ENCODE data around the gene NREP.

Gene NREP, protein sequence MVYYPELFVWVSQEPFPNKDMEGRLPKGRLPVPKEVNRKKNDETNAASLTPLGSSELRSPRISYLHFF

GRCh38 chr5:111756581-111757354, at the start of gene NREP:
NREP (minus strand) TSS chr5:111757194; CDS start chr5:111755772, 1,422 bp downstream.
- no peak for DNase-seq (ENCODE audit: low read depth)

DNA sequence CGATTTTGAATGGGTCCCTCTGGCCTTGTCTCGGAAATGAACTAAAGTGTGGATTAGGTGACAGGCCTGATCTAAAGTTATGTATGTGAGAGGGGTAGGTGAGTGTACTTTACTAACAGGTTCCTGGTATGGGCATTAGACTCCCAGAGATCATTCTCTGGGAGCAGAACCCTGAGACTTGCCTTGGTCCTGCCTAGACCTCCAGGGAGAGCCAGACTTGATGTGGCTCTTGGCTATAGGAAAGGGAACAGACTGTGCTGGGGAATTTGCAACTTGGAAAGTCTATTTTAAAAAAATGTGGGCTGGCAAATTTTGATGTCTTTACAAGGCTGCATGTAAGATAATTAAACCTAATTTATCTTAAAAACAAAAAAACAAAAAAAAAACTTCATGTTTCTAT, 49.8 kb upstream of the NREP start:
- DNase-seq (ENCODE audit: low read depth), result no peak

DNA sequence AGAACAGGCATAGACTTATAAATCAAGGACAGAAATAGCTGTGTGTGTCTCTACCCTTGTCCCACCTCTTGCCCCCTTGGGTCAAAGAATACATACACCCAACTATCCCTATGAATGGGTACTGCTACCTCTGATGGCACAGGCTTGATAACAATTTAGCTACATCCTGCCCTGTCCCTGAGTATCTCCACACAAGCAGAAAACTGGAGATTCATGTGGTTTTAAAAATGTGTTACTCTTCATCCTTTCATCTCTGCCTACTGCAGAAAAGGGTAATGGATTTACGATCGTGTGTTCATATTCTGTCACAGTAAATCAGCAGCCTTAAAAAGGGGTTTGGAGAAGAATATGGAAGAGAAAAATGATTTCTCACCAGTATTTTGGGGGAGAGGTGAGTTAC, 49.2 kb upstream of the NREP start:
- DNase-seq (ENCODE audit: low read depth), result no peak

- no peak for DNase-seq (ENCODE audit: low read depth)
Measured at GRCh38 chr5:111805071-111805470, 48.1 kb upstream of the NREP start.

- DNase-seq (ENCODE audit: low read depth), result no peak
Measured at GRCh38 chr5:111800351-111800750, 43.4 kb upstream of the NREP start.

GRCh38 chr5:111795142-111795541, 38.1 kb upstream of the NREP start:
- no peak for DNase-seq (ENCODE audit: low read depth)

DNA sequence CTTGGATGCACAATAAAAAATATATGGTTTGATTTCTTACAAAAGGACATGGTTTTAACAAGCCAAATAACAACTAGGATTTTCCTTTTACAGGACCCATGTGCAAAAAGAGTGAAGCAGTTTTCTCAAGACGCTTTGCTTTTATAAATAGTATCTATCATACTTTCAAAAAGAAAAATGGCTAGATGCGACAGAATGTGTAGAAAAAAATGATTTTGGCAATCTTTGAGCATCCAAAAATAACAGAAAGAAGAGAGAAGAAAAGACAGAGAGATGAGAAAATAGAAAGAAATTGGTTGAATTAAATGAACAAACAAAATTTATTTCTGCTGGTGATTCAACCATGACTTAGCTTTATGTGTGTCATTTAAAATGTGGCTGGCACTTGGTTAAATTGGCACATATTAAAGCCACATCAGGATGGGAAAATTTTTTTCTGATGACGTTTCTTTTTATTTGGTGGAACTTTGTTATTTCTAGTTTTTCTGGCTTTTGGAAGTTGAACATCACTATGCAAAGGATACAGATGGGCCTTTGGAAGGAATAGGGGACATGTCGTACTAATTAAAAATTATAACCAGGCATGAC, 35.6 kb upstream of the NREP start:
- no peak for DNase-seq (ENCODE audit: low read depth)

DNA sequence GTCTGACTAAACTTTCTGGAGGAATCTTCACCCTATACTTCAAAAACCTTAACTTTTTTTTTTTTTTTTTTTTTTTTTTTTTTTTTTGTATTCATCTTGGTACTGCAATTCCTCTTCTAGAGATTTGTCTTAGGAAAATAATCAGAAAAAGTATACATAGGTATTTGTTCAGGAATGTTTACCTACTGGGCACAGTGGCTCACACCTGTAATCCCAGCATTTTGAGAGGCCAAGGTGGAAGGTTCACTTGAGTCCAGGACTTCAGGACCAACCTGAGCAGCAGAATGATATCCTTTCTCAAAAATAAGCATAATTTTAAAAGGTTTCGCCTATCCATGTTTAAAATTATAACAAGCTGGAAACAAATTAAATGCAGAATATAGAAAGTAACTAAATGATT, 33.3 kb upstream of the NREP start:
- no peak for DNase-seq (ENCODE audit: low read depth)

GRCh38 chr5:111787006-111787405, 30.0 kb upstream of the NREP start:
- DNase-seq (ENCODE audit: low read depth), result no peak

- no peak for DNase-seq (ENCODE audit: low read depth)
Measured at GRCh38 chr5:111784491-111785181, 27.6 kb upstream of the NREP start.

DNA sequence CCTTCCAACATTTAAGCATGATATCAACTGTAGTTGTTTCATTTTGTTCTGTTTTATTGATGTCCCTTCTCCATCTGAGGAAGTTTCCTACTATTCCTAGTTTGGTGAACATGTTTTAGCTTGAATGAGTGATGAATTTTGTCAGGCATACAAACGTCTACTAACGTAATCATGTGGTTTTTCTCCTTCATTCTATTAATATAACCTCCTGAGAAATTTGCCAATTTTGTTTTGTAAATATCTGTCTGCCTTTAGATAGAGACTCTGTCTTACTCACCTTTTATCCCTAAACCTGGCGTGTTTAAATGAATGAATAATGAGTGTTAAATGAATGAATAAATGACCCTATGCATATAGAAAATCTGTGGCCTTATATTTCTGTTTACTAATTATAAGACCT, 26.5 kb upstream of the NREP start:
- no peak for DNase-seq (ENCODE audit: low read depth)

- DNase-seq (ENCODE audit: low read depth), result no peak
Measured at GRCh38 chr5:111782216-111782615, 25.2 kb upstream of the NREP start.

GRCh38 chr5:111781200-111781599, 24.2 kb upstream of the NREP start:
- no peak for DNase-seq (ENCODE audit: low read depth)

GRCh38 chr5:111779922-111780292, 22.9 kb upstream of the NREP start:
- no peak for DNase-seq (ENCODE audit: low read depth)

DNA sequence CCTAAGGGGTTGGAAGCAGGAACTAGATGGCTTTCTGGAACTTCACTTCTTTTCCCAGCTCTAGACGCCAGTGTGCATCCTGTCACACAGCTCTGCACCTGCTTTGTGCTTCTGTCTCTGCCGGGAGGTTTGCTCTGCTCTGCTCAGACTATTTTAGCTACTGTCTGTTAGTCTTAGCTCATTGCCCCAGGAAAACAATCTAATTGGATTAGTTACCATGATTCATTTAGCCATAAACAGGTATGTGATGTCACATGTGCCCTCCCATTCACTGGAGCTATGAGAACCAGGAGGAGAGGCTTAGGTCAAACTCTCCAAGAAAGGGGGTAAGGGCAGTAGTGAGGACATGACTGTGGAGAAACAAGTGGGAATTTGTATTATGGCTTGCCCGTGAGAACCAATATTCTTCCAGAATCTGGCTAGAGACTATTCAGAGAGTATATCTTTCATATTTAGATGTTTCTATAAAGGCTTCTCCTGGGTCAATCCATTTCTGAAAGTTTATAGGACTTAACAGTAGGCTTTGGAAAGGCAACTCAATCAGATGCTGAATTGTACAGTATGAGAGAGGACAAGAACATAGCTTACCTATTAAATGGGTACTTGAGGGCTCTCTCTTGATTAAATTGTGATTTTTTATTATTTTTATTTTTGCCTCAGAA, 22.4 kb upstream of the NREP start:
- no peak for DNase-seq (ENCODE audit: low read depth)

- DNase-seq (ENCODE audit: low read depth), result no peak
Measured at GRCh38 chr5:111776913-111777781, 20.2 kb upstream of the NREP start.

GRCh38 chr5:111775224-111775623, 18.2 kb upstream of the NREP start:
- DNase-seq (ENCODE audit: low read depth), result no peak

DNA sequence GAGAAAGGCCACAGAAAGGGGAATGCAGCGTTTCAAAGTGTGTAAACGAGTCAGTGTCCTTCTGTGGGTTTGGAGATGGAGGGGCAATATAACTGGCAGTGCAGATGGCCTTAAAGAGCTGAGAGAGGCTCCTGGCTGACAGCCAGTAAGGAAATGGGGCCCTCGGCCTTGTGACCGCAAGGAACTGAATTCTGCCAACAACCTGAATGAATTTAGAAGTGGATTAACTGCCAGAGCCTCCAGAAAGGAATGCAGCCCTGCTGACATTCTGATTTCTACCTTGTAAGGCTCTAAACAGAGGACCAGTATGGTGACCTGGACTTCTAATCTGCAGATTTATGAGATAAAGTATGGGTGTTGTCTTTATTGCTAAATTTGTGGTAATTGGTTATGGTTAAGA, 17.5 kb upstream of the NREP start:
- no peak for DNase-seq (ENCODE audit: low read depth)

GRCh38 chr5:111772456-111773122, 15.6 kb upstream of the NREP start:
- no peak for DNase-seq (ENCODE audit: low read depth)

DNA sequence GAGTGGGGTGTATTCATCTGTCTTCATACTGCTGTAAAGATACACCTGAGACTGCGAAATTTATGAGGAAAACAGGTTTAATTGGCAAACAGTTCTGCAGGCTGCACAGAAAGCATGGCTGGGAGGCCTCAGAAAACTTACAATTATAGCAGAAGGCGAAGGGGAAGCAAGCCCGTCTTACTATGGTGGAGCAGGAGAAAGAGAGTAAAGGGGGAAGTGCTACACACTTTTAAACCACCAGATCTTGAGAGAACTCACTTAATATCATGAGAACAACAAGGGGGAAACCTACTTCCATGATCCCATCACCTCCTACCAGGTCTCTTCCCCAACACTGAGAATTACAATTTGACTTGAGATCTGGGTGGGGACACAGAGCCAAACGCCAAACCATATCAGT, 12.5 kb upstream of the NREP start:
- no peak for DNase-seq (ENCODE audit: low read depth)

All from stimulated activated CD8-positive, alpha-beta memory T cell treated with anti-CD3 and anti-CD28 coated beads, Interleukin-4, amount 100 ng/mL, for 24 hours (primary cell).